ENCODE measurements around the gene LARP4B. TPM values are rescaled to one million over a fixed set of nuclear protein-coding genes. Genes with fewer than 3 reads are reported as not detected.
A peak's percentile ranks its signal among the peaks of the same experiment; 100 is the strongest.

Gene LARP4B
- total RNA-seq, 1 donor from 2014 or later, result 33.1 TPM

- Histone ChIP-seq H3K27me3 (no peaks in the 10 kb centered on the region), H3K79me2 (ENCODE audit: low read depth) (no peaks in the 10 kb centered on the region), H3K9ac (no peak overlapping the region), H3K9me3 (ENCODE audit: low read depth) (no peaks in the 10 kb centered on the region), H3K4me1 (no peaks in the 10 kb centered on the region), H3K27ac (no peak overlapping the region), H3K36me3 (peaks cover 7% of the 10 kb centered on the region), H4K20me1 (ENCODE audit: low read depth) (peaks cover 20% of the 10 kb centered on the region), H2AFZ (replicated peaks) (no peak overlapping the region), H3K4me2 (no peak overlapping the region), H3F3A (ENCODE audit: low read depth) (peaks cover 3% of the 10 kb centered on the region), H3K4me3 (no peak overlapping the region)
- TF ChIP-seq EZH2 (IDR thresholded peaks at IDR 0.05) (no peak), EZH2phosphoT487 (IDR thresholded peaks at IDR 0.05) (no peak), CTCF (IDR thresholded peaks at IDR 0.05) (no peak)
- H3K27me3 Mint-ChIP-seq (ENCODE audit: insufficient read depth, low read depth), result no peaks in the 10 kb centered on the region
- peaks cover 38% of the 10 kb centered on the region for H3K36me3 Mint-ChIP-seq
- no peak overlapping the region for H3K27ac Mint-ChIP-seq
- no peaks in the 10 kb centered on the region for H3K9me3 Mint-ChIP-seq
- no peaks in the 10 kb centered on the region for H3K4me1 Mint-ChIP-seq
- no peak overlapping the region for H3K4me3 Mint-ChIP-seq
- no peak for DNase-seq (ENCODE audit: low spot score)
Measured at GRCh38 chr10:824946-825345, 106.6 kb downstream of the LARP4B start.

GRCh38 chr10:824497-824896 is 107.0 kb downstream of the LARP4B start:
- Histone ChIP-seq H3K27ac (no peak overlapping the region), H2AFZ (replicated peaks) (no peak overlapping the region), H3K79me2 (ENCODE audit: low read depth) (no peaks in the 10 kb centered on the region), H3F3A (ENCODE audit: low read depth) (peaks cover 3% of the 10 kb centered on the region), H3K4me2 (no peak overlapping the region), H3K9ac (no peak overlapping the region), H3K27me3 (no peaks in the 10 kb centered on the region), H3K36me3 (peaks cover 7% of the 10 kb centered on the region), H3K4me3 (no peak overlapping the region), H3K9me3 (ENCODE audit: low read depth) (no peaks in the 10 kb centered on the region), H4K20me1 (ENCODE audit: low read depth) (peaks cover 20% of the 10 kb centered on the region), H3K4me1 (no peaks in the 10 kb centered on the region)
- Mint-ChIP-seq H3K36me3 (peaks cover 40% of the 10 kb centered on the region), H3K4me1 (no peaks in the 10 kb centered on the region), H3K4me3 (no peak overlapping the region), H3K27me3 (ENCODE audit: insufficient read depth, low read depth) (no peaks in the 10 kb centered on the region), H3K27ac (no peak overlapping the region), H3K9me3 (no peaks in the 10 kb centered on the region)
- TF ChIP-seq EZH2 (IDR thresholded peaks at IDR 0.05), result no peak
- no peak for TF ChIP-seq EZH2phosphoT487 (IDR thresholded peaks at IDR 0.05)
- TF ChIP-seq CTCF (IDR thresholded peaks at IDR 0.05), result no peak
- DNase-seq (ENCODE audit: low spot score), result no peak

GRCh38 chr10:822661-823367 is 108.7 kb downstream of the LARP4B start:
- Histone ChIP-seq H3K27me3 (no peaks in the 10 kb centered on the region), H2AFZ (replicated peaks) (no peak overlapping the region), H3K4me2 (no peak overlapping the region), H3K79me2 (ENCODE audit: low read depth) (no peaks in the 10 kb centered on the region), H3K9me3 (ENCODE audit: low read depth) (no peaks in the 10 kb centered on the region), H3K4me3 (no peak overlapping the region), H3F3A (ENCODE audit: low read depth) (no peaks in the 10 kb centered on the region), H3K36me3 (peaks cover 3% of the 10 kb centered on the region), H3K27ac (no peak overlapping the region), H3K4me1 (no peaks in the 10 kb centered on the region), H4K20me1 (ENCODE audit: low read depth) (peaks cover 13% of the 10 kb centered on the region), H3K9ac (no peak overlapping the region)
- no peak for DNase-seq (ENCODE audit: low spot score)
- Mint-ChIP-seq H3K27me3 (ENCODE audit: insufficient read depth, low read depth) (no peaks in the 10 kb centered on the region), H3K4me1 (no peaks in the 10 kb centered on the region), H3K9me3 (no peaks in the 10 kb centered on the region), H3K27ac (peak overlapping the region; percentile 60), H3K36me3 (peaks cover 32% of the 10 kb centered on the region), H3K4me3 (no peak overlapping the region)
- TF ChIP-seq EZH2 (IDR thresholded peaks at IDR 0.05) (no peak), EZH2phosphoT487 (IDR thresholded peaks at IDR 0.05) (no peak), CTCF (IDR thresholded peaks at IDR 0.05) (no peak)

All from neural progenitor cell (in vitro differentiated cells).